Upper lobe of left lung (tissue), 6 donors: Measurements from ENCODE around the gene ST3GAL3. TPM values are rescaled to one million over a fixed set of nuclear protein-coding genes. Genes with fewer than 3 reads are reported as not detected.

ENCODE experiments used
- ATAC-seq, 2 donors: fragments of 200-7000 bp; cut with Tn5 transposase; one replicate each; pipeline ENCODE4 v1.9.1; 2022; ENCODE audit warnings: mild to moderate bottlenecking in 2 of 2, moderate library complexity in 2 of 2; ENCODE audit not compliant: low FRiP score in 2 of 2
- DNase-seq, 2 donors: peaks; one replicate each; pipeline ENCODE4 v3.0.0-alpha.2; 2019 to 2020
- H3K27ac ChIP-seq, 4 donors: fragments of 200-600 bp; sonication (generic); one replicate each; pipeline ENCODE4 v1.5.1; 2016 to 2019
- H3K27me3 ChIP-seq, 4 donors: fragments of 200-600 bp; sonication (generic); one replicate each; pipeline ENCODE4 v1.5.1; 2017 to 2019
- H3K36me3 ChIP-seq, 4 donors: fragments of 200-600 bp; sonication (generic); one replicate each; pipeline ENCODE4 v1.5.1; 2016 to 2019
- H3K4me1 ChIP-seq, 4 donors: fragments of 200-600 bp; sonication (generic); one replicate each; pipeline ENCODE4 v1.5.1; 2018 to 2019
- H3K4me3 ChIP-seq, 4 donors: fragments of 200-600 bp; sonication (generic); one replicate each; pipeline ENCODE4 v1.5.1; 2017 to 2019; ENCODE audit warnings: mild to moderate bottlenecking in 2 of 4, moderate library complexity in 1 of 4
- H3K9me3 ChIP-seq, 4 donors: fragments of 200-600 bp; sonication (generic); one replicate each; pipeline ENCODE4 v1.5.1; 2018 to 2019
- EP300 ChIP-seq, 4 donors: sonication (generic); formaldehyde crosslinking; IDR thresholded peaks; one replicate each; pipeline ENCODE4 v1.5.1; 2017; ENCODE audit warnings: antibody characterized with exemption in 4 of 4, control low read depth in 2 of 4
- POLR2A ChIP-seq, 4 donors: fragments of 450-650 bp; IDR thresholded peaks; one replicate each; pipeline ENCODE4 v1.5.1; 2016 to 2017; ENCODE audit warnings: antibody characterized with exemption in 4 of 4, mild to moderate bottlenecking in 2 of 4
- POLR2AphosphoS5 ChIP-seq, 2 donors: sonication (generic); formaldehyde crosslinking; IDR thresholded peaks; one replicate each; pipeline ENCODE4 v1.5.1; 2017; ENCODE audit warnings: antibody characterized with exemption in 2 of 2
- WGBS, 2 donors: methylation state at CpG; one replicate each; pipeline ENCODE4 v1.1.5; 2017 to 2018; 5-methylcytosine and 5-hydroxymethylcytosine counted together
- total RNA-seq, 6 donors: library from RNA; depleted of rRNA in 4 of 6; stranded (reverse); fragments of >200 nt in 4 of 6; gene quantifications; one replicate each; pipeline versions ENCODE4 v1.1.0 to v1.2.1, GENCODE V29; 2016 to 2021
- TF ChIP-seq, protein P1 (sequence below), 6 experiments: fragments of 450-650 bp in 4 of 6; fragments of 200-600 bp in 2 of 6; sonication (generic) in 2 of 6; IDR thresholded peaks; one replicate each; pipeline ENCODE4 v1.5.1; 2016 to 2019; ENCODE audit warnings: antibody characterized with exemption in 6 of 6
- donor health status: DM: no; HTN: no; CAD: no; lungs with moderate emphysema.
- donor health status: DM: no; HTN: yes; CAD: no; lungs with severe emphysema.

Gene ST3GAL3
- total RNA-seq, 6 donors from 2014 or later, result 14.4 to 46.1 (median 19.2) TPM

DNA sequence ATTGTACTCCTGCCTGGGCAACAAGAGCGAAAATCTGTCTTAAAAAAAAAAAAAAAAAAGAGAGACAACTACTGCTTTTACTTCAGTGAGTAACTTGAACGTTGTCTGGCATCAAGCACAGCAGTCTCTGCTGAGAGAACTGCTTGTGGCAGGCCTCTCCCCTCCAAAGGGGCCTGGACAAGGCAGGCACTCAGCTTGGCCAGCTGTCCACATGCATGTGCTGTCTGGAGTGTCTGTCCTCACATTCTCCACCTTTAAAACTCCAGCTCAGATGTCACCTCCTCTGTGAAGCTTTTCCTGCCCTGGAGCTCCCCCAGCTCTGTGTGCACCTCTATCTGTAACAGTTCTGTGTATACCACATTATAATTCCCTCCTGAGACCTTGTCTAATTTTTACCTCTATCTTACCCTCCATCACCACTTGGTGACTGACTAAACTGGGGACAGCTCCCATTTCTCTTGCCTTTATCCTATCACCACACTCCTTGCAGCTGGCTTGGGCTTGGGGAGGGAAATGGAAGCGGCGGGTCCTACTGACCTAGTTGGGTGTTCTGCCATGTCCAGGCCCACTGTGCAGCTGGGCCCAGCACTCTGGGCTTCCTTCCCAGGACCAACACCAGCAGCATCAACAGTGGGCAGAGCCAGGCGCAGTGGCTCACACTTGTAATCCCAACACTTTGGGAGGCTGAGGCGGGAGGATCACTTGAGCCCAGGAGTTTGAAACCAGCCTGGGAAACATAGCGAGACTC, 154.8 kb downstream of the ST3GAL3 start:
- ATAC-seq (no peak), DNase-seq (no peak)
- Histone ChIP-seq H3K4me3 (no peak overlapping the region), H3K9me3 (no peaks in the 10 kb centered on the region), H3K27me3 (no peaks in the 10 kb centered on the region), H3K36me3 (no peaks in the 10 kb centered on the region), H3K27ac (no peak overlapping the region), H3K4me1 (peaks cover 0 to 16% (median 12%) of the 10 kb centered on the region in 4 donors)
- 92 to 95% methylated on average over 5 to 6 of the region's 7 CpGs for WGBS, 2 donors
- TF ChIP-seq POLR2A (IDR thresholded peaks at IDR 0.05) (no peak), POLR2AphosphoS5 (IDR thresholded peaks at IDR 0.05) (no peak), EP300 (IDR thresholded peaks at IDR 0.05) (no peak)
- TF ChIP-seq, protein P1, sequence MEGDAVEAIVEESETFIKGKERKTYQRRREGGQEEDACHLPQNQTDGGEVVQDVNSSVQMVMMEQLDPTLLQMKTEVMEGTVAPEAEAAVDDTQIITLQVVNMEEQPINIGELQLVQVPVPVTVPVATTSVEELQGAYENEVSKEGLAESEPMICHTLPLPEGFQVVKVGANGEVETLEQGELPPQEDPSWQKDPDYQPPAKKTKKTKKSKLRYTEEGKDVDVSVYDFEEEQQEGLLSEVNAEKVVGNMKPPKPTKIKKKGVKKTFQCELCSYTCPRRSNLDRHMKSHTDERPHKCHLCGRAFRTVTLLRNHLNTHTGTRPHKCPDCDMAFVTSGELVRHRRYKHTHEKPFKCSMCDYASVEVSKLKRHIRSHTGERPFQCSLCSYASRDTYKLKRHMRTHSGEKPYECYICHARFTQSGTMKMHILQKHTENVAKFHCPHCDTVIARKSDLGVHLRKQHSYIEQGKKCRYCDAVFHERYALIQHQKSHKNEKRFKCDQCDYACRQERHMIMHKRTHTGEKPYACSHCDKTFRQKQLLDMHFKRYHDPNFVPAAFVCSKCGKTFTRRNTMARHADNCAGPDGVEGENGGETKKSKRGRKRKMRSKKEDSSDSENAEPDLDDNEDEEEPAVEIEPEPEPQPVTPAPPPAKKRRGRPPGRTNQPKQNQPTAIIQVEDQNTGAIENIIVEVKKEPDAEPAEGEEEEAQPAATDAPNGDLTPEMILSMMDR (IDR thresholded peaks at IDR 0.05), result no peak

DNA sequence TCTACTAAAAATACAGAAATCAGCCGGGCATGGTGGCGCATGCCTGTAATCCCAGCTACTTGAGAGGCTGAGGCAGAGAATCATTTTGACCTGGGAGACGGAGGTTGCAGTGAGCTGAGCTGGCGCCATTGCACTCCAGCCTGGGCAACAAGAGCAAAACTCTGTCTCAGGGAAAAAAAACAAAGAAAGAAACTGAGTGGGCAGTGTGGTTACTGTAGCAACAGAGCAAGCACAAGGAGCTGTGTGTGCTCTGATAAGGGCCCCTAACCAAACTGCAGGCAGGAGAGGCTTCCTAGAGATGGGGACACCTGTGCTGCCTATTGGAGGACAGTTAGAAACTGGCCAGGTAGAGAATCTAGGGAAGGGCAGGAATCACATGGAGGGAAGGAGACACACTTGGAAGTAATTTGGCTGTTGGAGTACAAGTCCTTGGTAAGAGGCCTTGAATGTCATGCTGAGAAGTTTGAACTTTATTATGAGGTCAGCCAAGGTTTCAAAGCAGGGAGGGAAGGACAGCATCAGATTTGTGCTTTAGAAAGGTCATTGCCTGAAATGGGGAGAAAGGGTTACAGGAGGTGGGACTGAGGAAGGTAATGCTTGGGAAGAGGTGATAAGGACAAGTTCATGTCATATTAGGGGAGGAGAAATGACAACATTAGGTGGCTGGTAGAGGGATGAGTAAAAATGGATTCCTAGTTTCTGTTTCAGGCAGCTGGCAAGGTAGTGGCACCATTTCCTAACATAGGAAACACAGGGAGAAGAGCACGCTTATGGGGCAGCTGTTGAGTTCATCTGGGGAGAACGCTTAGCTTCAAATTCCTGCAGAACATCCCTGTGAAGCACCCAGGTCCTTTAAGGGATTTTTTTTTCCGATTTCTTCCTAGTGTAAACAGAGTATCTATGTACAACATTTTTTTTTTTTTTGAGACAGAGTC, 157.0 kb downstream of the ST3GAL3 start:
- H3K9me3 ChIP-seq, result no peaks in the 10 kb centered on the region
- ATAC-seq, result peak in 1 of 2 donors; percentile 52
- no peaks in the 10 kb centered on the region for H3K36me3 ChIP-seq
- TF ChIP-seq POLR2AphosphoS5 (IDR thresholded peaks at IDR 0.05) (no peak), POLR2A (IDR thresholded peaks at IDR 0.05) (no peak), EP300 (IDR thresholded peaks at IDR 0.05) (no peak)
- TF ChIP-seq, protein P1 (IDR thresholded peaks at IDR 0.05), result no peak
- no peaks in the 10 kb centered on the region for H3K27me3 ChIP-seq
- WGBS, 2 donors, result 88 to 90% methylated on average over 7 of the region's 7 CpGs
- DNase-seq, result no peak
- H3K4me3 ChIP-seq, result no peak overlapping the region
- peaks cover 7 to 29% (median 15%) of the 10 kb centered on the region in 4 donors for H3K4me1 ChIP-seq
- no peak overlapping the region for H3K27ac ChIP-seq

DNA sequence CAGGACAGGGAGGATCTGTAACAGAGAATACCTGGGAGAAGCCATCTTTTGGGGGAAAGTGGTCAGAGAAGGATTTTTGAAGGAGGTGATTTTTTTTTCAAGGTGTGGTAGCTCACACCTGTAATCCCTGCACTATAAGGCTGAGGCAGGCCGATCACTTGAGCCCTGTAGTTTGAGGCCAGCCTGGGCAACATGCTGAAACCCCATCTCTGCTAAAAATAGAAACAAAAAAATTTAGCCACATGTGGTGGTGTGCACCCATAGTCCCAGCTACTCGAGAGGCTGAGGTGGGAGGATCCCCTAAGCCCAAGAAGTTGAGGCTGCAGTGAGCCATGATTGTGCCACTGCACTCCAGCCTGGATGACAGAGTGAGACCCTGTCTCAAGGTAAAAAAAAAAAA, 158.9 kb downstream of the ST3GAL3 start:
- DNase-seq, result no peak
- no peak for TF ChIP-seq EP300 (IDR thresholded peaks at IDR 0.05)
- TF ChIP-seq POLR2A (IDR thresholded peaks at IDR 0.05), result no peak
- TF ChIP-seq, protein P1 (IDR thresholded peaks at IDR 0.05), result no peak
- no peak for TF ChIP-seq POLR2AphosphoS5 (IDR thresholded peaks at IDR 0.05)
- Histone ChIP-seq H3K9me3 (no peaks in the 10 kb centered on the region), H3K4me1 (peaks cover 7 to 26% (median 12%) of the 10 kb centered on the region in 4 donors), H3K36me3 (no peaks in the 10 kb centered on the region), H3K4me3 (no peak overlapping the region), H3K27me3 (no peaks in the 10 kb centered on the region), H3K27ac (no peak overlapping the region)
- 88 to 90% methylated on average over 2 of the region's 2 CpGs for WGBS, 2 donors
- ATAC-seq, result no peak

DNA sequence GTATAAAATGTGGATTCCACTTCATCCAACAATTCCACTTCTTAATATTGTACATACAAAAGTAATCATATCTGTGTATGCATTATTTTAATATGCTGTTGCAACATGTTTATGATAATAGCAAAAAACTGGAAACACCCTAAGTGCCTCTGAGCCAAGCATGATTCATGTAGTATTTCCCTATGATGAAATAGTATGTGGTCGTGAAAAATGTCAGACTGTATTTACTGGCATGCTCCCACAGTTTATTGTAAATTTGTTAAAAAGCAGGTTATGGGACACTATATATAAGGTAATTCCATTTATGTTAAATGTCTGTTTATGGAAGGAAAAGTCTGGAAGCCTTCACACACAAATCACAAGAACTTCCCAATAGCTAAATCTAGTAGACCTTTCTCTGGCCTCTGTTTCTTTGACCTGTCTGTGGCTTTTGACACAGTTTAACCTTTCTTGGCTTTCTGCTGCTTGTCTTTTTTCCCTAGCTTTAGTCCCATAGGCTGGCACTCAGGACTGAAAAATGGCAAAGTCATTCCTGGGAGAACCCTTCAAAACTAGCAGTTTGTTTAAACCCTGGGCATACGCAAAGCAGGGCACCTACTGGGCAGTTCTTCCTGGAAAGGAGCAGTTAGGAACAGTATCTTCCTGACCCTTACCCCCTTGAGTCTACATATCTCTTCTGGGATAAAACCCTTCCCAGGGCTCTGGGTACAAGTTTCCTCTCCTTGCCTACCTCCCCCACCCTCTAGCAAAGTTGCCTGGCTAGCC, 160.8 kb downstream of the ST3GAL3 start:
- no peak for DNase-seq
- Histone ChIP-seq H3K27me3 (no peaks in the 10 kb centered on the region), H3K36me3 (no peaks in the 10 kb centered on the region), H3K27ac (peak overlapping the region in 1 of 4 donors; percentile 14), H3K4me3 (no peak overlapping the region), H3K9me3 (no peaks in the 10 kb centered on the region), H3K4me1 (peaks cover 7 to 21% (median 12%) of the 10 kb centered on the region in 4 donors)
- WGBS, 2 donors, result 32 to 41% methylated on average over 1 to 2 of the region's 2 CpGs
- TF ChIP-seq EP300 (IDR thresholded peaks at IDR 0.05), result peak in 1 of 4 donors; percentile 24
- TF ChIP-seq, protein P1 (IDR thresholded peaks at IDR 0.05), result no peak
- TF ChIP-seq POLR2A (IDR thresholded peaks at IDR 0.05), result no peak
- no peak for TF ChIP-seq POLR2AphosphoS5 (IDR thresholded peaks at IDR 0.05)
- ATAC-seq, result no peak
